H1 (cell line): ENCODE measurements around the gene CACNA1G. TPM values are rescaled to one million over a fixed set of nuclear protein-coding genes. Genes with fewer than 3 reads are reported as not detected.

ENCODE experiments used
- CTCF ChIA-PET: fragments of 300-600 bp; sonication (Branson Sonifier 250); formaldehyde crosslinking; loops from one replicate; lab custom pipeline; 2021; ENCODE audit not compliant: partially characterized antibody; lab: Charles Lee
- POLR2A ChIA-PET: fragments of 300-600 bp; sonication (Branson Sonifier 250); formaldehyde crosslinking; loops from one replicate; lab custom pipeline; 2021; ENCODE audit warnings: inconsistent platforms; ENCODE audit not compliant: partially characterized antibody; lab: Charles Lee
- DNase-seq, 2 experiments: peaks; one replicate each; pipeline versions ENCODE4 v3.0.0 to v3.0.0-alpha.2; 2010 to 2022; ENCODE audit warnings: low spot score in 2 of 2, low read depth in 1 of 2, mixed read lengths in 1 of 2
- FAIRE-seq: peaks from 2 replicates; lab custom pipeline; 2011; peaks lifted over from hg19 to GRCh38; lab: Jason Lieb, UNC
- H2AFZ ChIP-seq: 2 replicates; pipeline ENCODE4 v1.8.1; 2012; ENCODE audit warnings: low read length, inconsistent platforms
- H2AK5ac ChIP-seq: 2 replicates; pipeline ENCODE4 v1.6.1; 2013; ENCODE audit warnings: low read depth, low read length
- H2BK120ac ChIP-seq: replicated peaks from 2 replicates; pipeline ENCODE3; 2013; ENCODE audit warnings: low read depth, low read length, inconsistent platforms
- H2BK12ac ChIP-seq: 2 replicates; pipeline ENCODE4 v1.6.1; 2013; ENCODE audit warnings: low read depth, low read length
- H2BK15ac ChIP-seq: 2 replicates; pipeline ENCODE4 v1.6.1; 2013; ENCODE audit warnings: low read length
- H2BK20ac ChIP-seq: 2 replicates; pipeline ENCODE4 v1.6.1; 2013; ENCODE audit warnings: low read length
- H2BK5ac ChIP-seq: 2 replicates; pipeline ENCODE4 v1.6.1; 2013; ENCODE audit warnings: low read depth, low read length
- H3K14ac ChIP-seq: 2 replicates; pipeline ENCODE4 v1.6.1; 2013; ENCODE audit warnings: inconsistent platforms; ENCODE audit not compliant: insufficient read length
- H3K18ac ChIP-seq: 2 replicates; pipeline ENCODE4 v1.6.1; 2013; ENCODE audit warnings: low read length; ENCODE audit errors: extremely low read depth
- H3K23ac ChIP-seq: 2 replicates; pipeline ENCODE4 v1.6.1; 2013; ENCODE audit warnings: inconsistent platforms; ENCODE audit not compliant: insufficient read length
- H3K23me2 ChIP-seq: 2 replicates; pipeline ENCODE4 v1.6.1; 2013; ENCODE audit warnings: low read depth, low read length
- H3K27ac ChIP-seq: 2 replicates; pipeline ENCODE4 v1.6.1; 2011; ENCODE audit warnings: low read depth, low read length, inconsistent platforms
- H3K27me3 ChIP-seq, 4 experiments: replicated peaks in 1 of 4; 1 replicate in 1 of 4; 2 replicates in 3 of 4; pipeline versions ENCODE4 v1.6.1 to v1.8.1; 2011 to 2013; ENCODE audit warnings: low read length in 3 of 4, mild to moderate bottlenecking in 3 of 4, inconsistent platforms in 2 of 4, mixed read lengths in 2 of 4, moderate library complexity in 1 of 4; ENCODE audit not compliant: control insufficient read depth in 3 of 4, insufficient read depth in 3 of 4; ENCODE audit errors: extremely low read depth in 1 of 4
- H3K36me3 ChIP-seq, 4 experiments: 2 replicates each; pipeline versions ENCODE4 v1.6.1 to v1.8.1; 2011 to 2013; ENCODE audit warnings: mild to moderate bottlenecking in 4 of 4, low read length in 3 of 4, moderate library complexity in 2 of 4, control low read depth in 1 of 4, inconsistent platforms in 1 of 4; ENCODE audit not compliant: insufficient read depth in 4 of 4, control insufficient read depth in 2 of 4
- H3K4ac ChIP-seq: replicated peaks from 2 replicates; pipeline ENCODE3; 2013; ENCODE audit warnings: low read length, low read depth, mixed read lengths, inconsistent platforms; ENCODE audit not compliant: insufficient read length
- H3K4me1 ChIP-seq, 4 experiments: replicated peaks in 1 of 4; 1 replicate in 1 of 4; 2 replicates in 3 of 4; pipeline versions ENCODE4 v1.6.1 to v1.8.1; 2011 to 2013; ENCODE audit warnings: low read length in 3 of 4, inconsistent platforms in 2 of 4, mixed read lengths in 1 of 4; ENCODE audit not compliant: insufficient read depth in 4 of 4, control insufficient read depth in 3 of 4
- H3K4me2 ChIP-seq, 2 experiments: 2 replicates each; pipeline versions ENCODE4 v1.6.1 to v1.8.1; 2011 to 2013; ENCODE audit warnings: low read depth in 2 of 2, low read length in 2 of 2, control low read depth in 1 of 2, inconsistent platforms in 1 of 2, mild to moderate bottlenecking in 1 of 2; ENCODE audit not compliant: insufficient read depth in 1 of 2
- H3K4me3 ChIP-seq, 4 experiments: fragments of 200-600, 300-600 bp in 1 of 4; sonication (generic), shearing (Covaris generic), sonication (Bioruptor Twin) in 1 of 4; 2 replicates each; pipeline versions ENCODE4 v1.5.1 to v1.8.1; 2011 to 2016; ENCODE audit warnings: low read length in 4 of 4, low read depth in 3 of 4, control low read depth in 2 of 4, inconsistent platforms in 2 of 4, mild to moderate bottlenecking in 2 of 4, mixed read lengths in 1 of 4, moderate library complexity in 1 of 4; ENCODE audit not compliant: insufficient read depth in 2 of 4; ENCODE audit errors: extremely low read depth in 1 of 4
- H3K56ac ChIP-seq: replicated peaks from 2 replicates; pipeline ENCODE3; 2013; ENCODE audit warnings: low read depth, mild to moderate bottlenecking, mixed read lengths, low read length, inconsistent platforms; ENCODE audit not compliant: insufficient read length
- H3K79me1 ChIP-seq: 2 replicates; pipeline ENCODE4 v1.6.1; 2013; ENCODE audit warnings: low read depth, low read length, control low read depth
- H3K79me2 ChIP-seq, 2 experiments: 2 replicates each; pipeline versions ENCODE4 v1.6.1 to v1.8.1; 2012 to 2013; ENCODE audit warnings: low read length in 2 of 2, mild to moderate bottlenecking in 2 of 2, inconsistent platforms in 1 of 2; ENCODE audit not compliant: insufficient read depth in 2 of 2, control insufficient read depth in 1 of 2
- H3K9ac ChIP-seq, 4 experiments: replicated peaks in 1 of 4; 1 replicate in 1 of 4; 2 replicates in 3 of 4; pipeline versions ENCODE4 v1.6.1 to v1.8.1; 2011 to 2013; ENCODE audit warnings: low read depth in 3 of 4, low read length in 3 of 4, control low read depth in 2 of 4, mild to moderate bottlenecking in 2 of 4, moderate library complexity in 2 of 4, inconsistent platforms in 1 of 4; ENCODE audit errors: extremely low read depth in 1 of 4
- H3K9me3 ChIP-seq, 2 experiments: 2 replicates each; pipeline versions ENCODE4 v1.6.1 to v1.8.1; 2012 to 2013; ENCODE audit warnings: mild to moderate bottlenecking in 2 of 2, moderate library complexity in 2 of 2, control low read depth in 1 of 2, inconsistent platforms in 1 of 2, low read depth in 1 of 2, low read length in 1 of 2, mixed read lengths in 1 of 2; ENCODE audit not compliant: insufficient read depth in 2 of 2
- H4K20me1 ChIP-seq, 2 experiments: replicated peaks in 1 of 2; 2 replicates each; pipeline versions ENCODE3 to v1.8.1; 2011 to 2013; ENCODE audit warnings: inconsistent platforms in 2 of 2, low read length in 2 of 2, mild to moderate bottlenecking in 1 of 2; ENCODE audit not compliant: insufficient read depth in 2 of 2, control insufficient read depth in 1 of 2
- H4K5ac ChIP-seq: 2 replicates; pipeline ENCODE4 v1.6.1; 2013; ENCODE audit warnings: low read length, low read depth, mixed read lengths, inconsistent platforms; ENCODE audit not compliant: insufficient read length
- H4K8ac ChIP-seq: 2 replicates; pipeline ENCODE4 v1.8.0; 2013; ENCODE audit warnings: mild to moderate bottlenecking, moderate library complexity, low read length, inconsistent platforms; ENCODE audit not compliant: insufficient read depth; ENCODE audit errors: extremely low read depth
- H4K91ac ChIP-seq: replicated peaks from 2 replicates; pipeline ENCODE3; 2013; ENCODE audit warnings: low read length, mixed read lengths, inconsistent platforms; ENCODE audit not compliant: insufficient read length
- CBX8 ChIP-seq: fragments of 300-800, 300-1000 bp; sonication (generic); IDR thresholded peaks from 2 replicates; pipeline ENCODE4 v1.7.1; 2016; ENCODE audit warnings: low read depth, low read length, borderline replicate concordance
- EZH2 ChIP-seq: fragments of 200-600 bp; sonication (generic); IDR thresholded peaks from 2 replicates; pipeline ENCODE4 v1.7.1; 2012; ENCODE audit warnings: low read depth, mild to moderate bottlenecking, moderate library complexity, low read length, inconsistent platforms; ENCODE audit not compliant: severe bottlenecking
- GABPA ChIP-seq: IDR thresholded peaks from 2 replicates; pipeline ENCODE4 v1.6.1; 2011; ENCODE audit warnings: mild to moderate bottlenecking, low read length, moderate library complexity, borderline replicate concordance; ENCODE audit not compliant: insufficient read depth
- JUND ChIP-seq: IDR thresholded peaks from 2 replicates; pipeline ENCODE4 v1.6.1; 2011; ENCODE audit warnings: mild to moderate bottlenecking, improper control_type of control experiment, low read length
- KDM5A ChIP-seq: fragments of 200-600 bp; IDR thresholded peaks from 2 replicates; pipeline ENCODE4 v1.7.1; 2012; ENCODE audit warnings: mild to moderate bottlenecking, low read length, inconsistent platforms, mixed read lengths
- MAFK ChIP-seq: IDR thresholded peaks from 2 replicates; pipeline ENCODE4 v1.6.1; 2012; ENCODE audit warnings: low read depth, mild to moderate bottlenecking, improper control_type of control experiment, low read length
- SIN3A ChIP-seq, 2 experiments: IDR thresholded peaks in 1 of 2; conservative IDR thresholded peaks in 1 of 2; 2 replicates each; pipeline ENCODE4 v1.6.1; 2011 to 2012; ENCODE audit warnings: low read length in 2 of 2, improper control_type of control experiment in 1 of 2, low read depth in 1 of 2, mild to moderate bottlenecking in 1 of 2
- SIX5 ChIP-seq: IDR thresholded peaks from 2 replicates; pipeline ENCODE4 v1.6.1; 2011; ENCODE audit warnings: mild to moderate bottlenecking, low read depth, low read length
- TEAD4 ChIP-seq: IDR thresholded peaks from 2 replicates; pipeline ENCODE4 v1.6.1; 2012; ENCODE audit warnings: low read depth, low read length, inconsistent platforms, mixed read lengths
- WGBS, 2 experiments: shearing (Covaris generic) in 1 of 2; methylation state at CpG; one replicate each; pipeline versions ENCODE4 v1.1.6 to v1.1.7; 2013 to 2015; ENCODE audit warnings: low lambda C conversion rate in 2 of 2, mixed read lengths in 2 of 2, inconsistent platforms in 1 of 2, low coverage in 1 of 2, missing lambda C conversion rate in 1 of 2; ENCODE audit not compliant: insufficient replicate concordance in 2 of 2, insufficient coverage in 1 of 2, insufficient read length in 1 of 2; ENCODE audit errors: extremely low coverage in 1 of 2, missing lambda C conversion rate in 1 of 2; 5-methylcytosine and 5-hydroxymethylcytosine counted together
- polyA plus RNA-seq, 7 experiments: library from polyadenylated mRNA; depleted of rRNA in 3 of 7; stranded (reverse) in 5 of 7; unstranded in 2 of 7; fragments of >200 nt in 5 of 7; fragments of 200-250 nt in 2 of 7; gene quantifications; 1 replicate in 5 of 7; 2 replicates in 1 of 7; 4 replicates in 1 of 7; pipeline versions ENCODE4 v1.2.1 to v1.2.3, GENCODE V29; 2011 to 2013; ENCODE audit warnings: missing spikeins in 2 of 7, mixed read lengths in 2 of 7
- total RNA-seq: library from RNA; stranded (reverse); fragmentation: NEBNext Ultra II Directional; extraction: Animal tissue kit (Norgen Biotek cat#: 25700); gene quantifications from 2 replicates; pipeline ENCODE4 v1.2.1, GENCODE V29; 2021

Gene CACNA1G
- total and polyA plus RNA-seq, 2 of the 8 experiments (the other 6 are each of a cell fraction or from before 2014, with no cell fraction given) = 2.9 to 4.9 TPM

DNA sequence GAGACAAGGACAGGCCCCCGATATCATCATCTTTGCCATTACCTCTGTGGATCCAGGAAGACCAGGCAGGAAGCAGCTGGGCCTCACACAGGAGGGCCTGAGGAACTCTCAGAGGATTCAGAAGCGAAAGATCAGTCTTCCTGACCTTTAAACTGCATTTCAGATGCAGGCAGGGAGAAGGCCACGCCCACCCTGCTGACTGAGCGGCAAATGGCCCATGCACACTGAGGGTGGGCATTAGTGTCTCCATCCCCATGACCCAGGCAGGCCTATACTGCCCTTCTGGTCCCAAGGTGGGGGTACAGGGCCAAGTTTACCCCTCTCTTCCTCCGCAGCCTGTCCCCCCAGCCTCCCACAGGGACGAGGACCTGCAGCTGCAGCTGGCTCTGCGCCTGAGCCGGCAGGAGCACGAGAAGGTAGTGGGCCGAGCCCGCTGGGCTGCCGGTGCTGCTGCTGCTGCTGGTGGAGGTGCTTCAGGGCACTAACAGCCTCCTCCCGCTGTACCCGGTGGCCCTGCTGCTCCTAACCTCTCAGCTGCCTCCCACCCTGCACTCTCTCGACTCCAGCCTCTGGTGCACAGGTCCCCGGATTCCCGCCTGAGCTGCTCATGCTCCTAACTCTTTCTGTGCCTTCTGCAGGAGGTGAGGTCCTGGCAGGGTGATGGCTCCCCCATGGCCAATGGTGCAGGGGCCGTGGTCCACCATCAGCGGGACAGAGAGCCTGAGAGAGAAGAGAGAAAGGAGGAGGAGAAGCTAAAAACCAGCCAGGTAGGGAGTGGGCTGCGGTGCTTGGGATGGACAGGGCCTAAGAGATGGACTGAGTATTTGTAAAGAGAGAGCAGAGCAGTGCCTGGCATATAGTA, 21.7 kb upstream of the CACNA1G start:
- Histone ChIP-seq H3K27ac (no peak overlapping the region), H2BK20ac (no peak overlapping the region), H3K18ac (0 out of 2 replicates have a peak overlapping the region, but pooled peaks have one; percentile 2), H3K14ac (no peak overlapping the region), H4K5ac (no peak overlapping the region), H3K56ac (no peak overlapping the region), H4K91ac (no peak overlapping the region), H3K27me3 (peaks cover 0 to 12% (median 8%) of the 10 kb centered on the region in 4 experiments; a peak in 4 of 7 replicates), H2AFZ (no peak overlapping the region), H3K23ac (no peak overlapping the region), H3K4ac (no peak overlapping the region), H3K4me2 (no peak overlapping the region), H2BK15ac (no peak overlapping the region), H4K8ac (no peak overlapping the region), H4K20me1 (peaks cover 0 to 1% of the 10 kb centered on the region in 2 experiments), H3K9me3 (no peaks in the 10 kb centered on the region), H2BK5ac (no peak overlapping the region), H2AK5ac (no peak overlapping the region), H3K4me1 (peaks cover 2 to 27% (median 17%) of the 10 kb centered on the region in 4 experiments), H2BK120ac (no peak overlapping the region), H3K79me2 (0 out of 4 replicates have a peak, but pooled peaks cover 0 to 2% of the 10 kb centered on the region in 2 experiments), H3K4me3 (no peak overlapping the region), H3K23me2 (peaks cover 10% of the 10 kb centered on the region), H2BK12ac (0 out of 2 replicates have a peak overlapping the region, but pooled peaks have one; percentile 23), H3K36me3 (peaks cover 0 to 3% (median 0%) of the 10 kb centered on the region in 4 experiments; a peak in 1 of 8 replicates), H3K9ac (no peak overlapping the region), H3K79me1 (no peaks in the 10 kb centered on the region; the same call in 1 of the 2 replicates)
- ChIA-PET POLR2A (interaction anchor here (0.6 to 1.1 kb wide), 2 partner anchors 59 to 486 kb away, joined by 3 read pairs; no protein-coding TSS in a partner anchor), CTCF (interaction anchor here (0.6 to 6.0 kb wide), 9 partner anchors 12 to 92 kb away, joined by 3 to 42 read pairs (median 4); no protein-coding TSS in a partner anchor)
- DNase-seq (no peak), FAIRE-seq (no peak)
- 84% methylated on average over 16 of the region's 20 CpGs; no CpG with 5 or more reads in 1 of the 2 experiments for WGBS, 2 experiments
- no peak for TF ChIP-seq SIX5
- no peak for TF ChIP-seq CBX8
- TF ChIP-seq JUND = no peak
- no peak for TF ChIP-seq TEAD4
- no peak for TF ChIP-seq EZH2
- TF ChIP-seq KDM5A = no peak
- no peak for TF ChIP-seq MAFK
- no peak for TF ChIP-seq GABPA
- no peak for TF ChIP-seq SIN3A (conservative IDR thresholded peaks at IDR 0.05 in 1 of 2, IDR thresholded peaks at IDR 0.05 in 1 of 2; ENCODE audit: low read depth in 1 of 2, low read length in 2 of 2)
